ENCODE data around the gene COMMD6. TPM values are rescaled to one million over a fixed set of nuclear protein-coding genes. Genes with fewer than 3 reads are reported as not detected.
"Not testable (repeated sequence)": the region's sequence is repeated elsewhere in the genome, so short reads cannot be mapped to it uniquely, and the experiment has no call there.

Gene COMMD6
- total RNA-seq: 100 to 1,000 TPM; 102 to 115 TPM

GRCh38 chr13:75537401-75538365 lies at the start of gene COMMD6:
COMMD6 (minus strand) TSS chr13:75537841; CDS start chr13:75537805, 36 bp downstream.
- CTCF ChIA-PET: interaction anchor here (0.6 kb wide), 1 partner anchor 9 kb away, joined by 3 read pairs; no protein-coding TSS in a partner anchor
- POLR2A ChIA-PET: interaction anchor here (0.8 kb wide), 1 partner anchor 12 kb away, joined by 6 read pairs; the partner anchor contains the start of gene UCHL3

GRCh38 chr13:75585153-75585552 lies 47.5 kb upstream of the COMMD6 start:
- CTCF ChIA-PET: no interaction called here
- POLR2A ChIA-PET: no interaction called here

- ChIA-PET CTCF (no interaction called here), POLR2A (no interaction called here)
These were observed 45.5 kb upstream of the COMMD6 start for GRCh38 chr13:75583091-75583490.

GRCh38 chr13:75581874-75582640 lies 44.4 kb upstream of the COMMD6 start:
- CTCF ChIA-PET: no interaction called here

GRCh38 chr13:75579529-75579928 lies 41.9 kb upstream of the COMMD6 start:
- ChIA-PET POLR2A (no interaction called here), CTCF (no interaction called here)

More at GRCh38 chr13:75581874-75582640, 44.4 kb upstream of the COMMD6 start:
- POLR2A ChIA-PET: no interaction called here

- POLR2A ChIA-PET: no interaction called here
- CTCF ChIA-PET: no interaction called here
These were observed 31.9 kb upstream of the COMMD6 start for GRCh38 chr13:75569576-75569975.

- ChIA-PET CTCF (no interaction called here), POLR2A (no interaction called here)
These were observed 29.0 kb upstream of the COMMD6 start for GRCh38 chr13:75566658-75567057.

- ChIA-PET CTCF (no interaction called here), POLR2A (interaction anchor here (0.7 kb wide), 2 partner anchors 23 to 204 kb away, joined by 5 to 7 read pairs; no protein-coding TSS in a partner anchor)
These were observed 20.7 kb upstream of the COMMD6 start for GRCh38 chr13:75558145-75558840.

GRCh38 chr13:75556961-75557360 lies 19.3 kb upstream of the COMMD6 start:
- ChIA-PET CTCF (no interaction called here), POLR2A (no interaction called here)

GRCh38 chr13:75555836-75556235 lies 18.2 kb upstream of the COMMD6 start:
- CTCF ChIA-PET: no interaction called here
- POLR2A ChIA-PET: no interaction called here

- ChIA-PET POLR2A (no interaction called here), CTCF (no interaction called here)
These were observed 17.3 kb upstream of the COMMD6 start for GRCh38 chr13:75554981-75555380.

- ChIA-PET CTCF (no interaction called here), POLR2A (no interaction called here)
These were observed 16.8 kb upstream of the COMMD6 start for GRCh38 chr13:75554464-75554863.

GRCh38 chr13:75550159-75550567 lies 12.5 kb upstream of the COMMD6 start:
- POLR2A ChIA-PET: interaction anchor here (0.6 to 0.9 kb wide), 2 partner anchors 12 to 20 kb away, joined by 3 to 6 read pairs; partner anchors contain the start of gene COMMD6
- CTCF ChIA-PET: interaction anchor here (1.0 kb wide), 2 partner anchors 183 to 192 kb away, joined by 3 to 5 read pairs; no protein-coding TSS in a partner anchor

- ChIA-PET CTCF (interaction anchor here (1.0 kb wide), 2 partner anchors 182 to 191 kb away, joined by 3 to 5 read pairs; no protein-coding TSS in a partner anchor), POLR2A (interaction anchor here (0.5 to 0.9 kb wide), 3 partner anchors 12 to 84 kb away, joined by 3 to 11 read pairs (median 6); partner anchors contain the start of gene COMMD6)
These were observed 11.9 kb upstream of the COMMD6 start, which contains the start of gene UCHL3 for GRCh38 chr13:75549262-75550158. UCHL3 (plus strand) TSS chr13:75549791; CDS start chr13:75549821, 30 bp downstream.

GRCh38 chr13:75547917-75548316 lies 10.3 kb upstream of the COMMD6 start:
- CTCF ChIA-PET: no interaction called here
- POLR2A ChIA-PET: no interaction called here

GRCh38 chr13:75545386-75545785 lies 7.7 kb upstream of the COMMD6 start:
- CTCF ChIA-PET, POLR2A ChIA-PET: not testable (repeated sequence)

GRCh38 chr13:75544681-75545330 lies 7.2 kb upstream of the COMMD6 start:
- ChIA-PET POLR2A (no interaction called here), CTCF (no interaction called here)

- ChIA-PET CTCF (no interaction called here), POLR2A (no interaction called here)
These were observed 4.3 kb upstream of the COMMD6 start for GRCh38 chr13:75541961-75542360.

Measured in activated CD8-positive, alpha-beta memory T cell treated with anti-CD3 and anti-CD28 coated beads for 36 hours (primary cell).